HUES48 (cell line): ENCODE data around the gene ADGRB3.
"Not testable (repeated sequence)": the region's sequence is repeated elsewhere in the genome, so short reads cannot be mapped to it uniquely, and the experiment has no call there.

Experiments
- H3K27ac ChIP-seq: one replicate; pipeline ENCODE4 v1.7.0; 2013; ENCODE audit warnings: low read depth, low read length, inconsistent platforms
- H3K27me3 ChIP-seq: 2 replicates; pipeline ENCODE4 v1.6.1; 2013; ENCODE audit warnings: mild to moderate bottlenecking, low read length; ENCODE audit not compliant: control insufficient read depth, insufficient read depth
- H3K36me3 ChIP-seq: 2 replicates; pipeline ENCODE4 v1.6.1; 2013; ENCODE audit warnings: low read length; ENCODE audit not compliant: control insufficient read depth, insufficient read depth
- H3K4me1 ChIP-seq: 2 replicates; pipeline ENCODE4 v1.6.1; 2013; ENCODE audit warnings: mild to moderate bottlenecking, low read length; ENCODE audit not compliant: control insufficient read depth, insufficient read depth
- H3K4me3 ChIP-seq: 2 replicates; pipeline ENCODE4 v1.5.1; 2013; ENCODE audit warnings: mild to moderate bottlenecking, low read depth, low read length
- H3K9ac ChIP-seq: 2 replicates; pipeline ENCODE4 v1.6.1; 2013; ENCODE audit warnings: mild to moderate bottlenecking, low read depth, low read length, moderate library complexity
- H3K9me3 ChIP-seq: 2 replicates; pipeline ENCODE4 v1.6.1; 2013; ENCODE audit warnings: low read length; ENCODE audit not compliant: control insufficient read depth, insufficient read depth

The ADGRB3 gene

GRCh38 chr6:68673255-68673654, 38.2 kb downstream of the ADGRB3 start:
- Histone ChIP-seq H3K9me3 (no peaks in the 10 kb centered on the region), H3K27ac (no peak overlapping the region), H3K4me1 (no peaks in the 10 kb centered on the region), H3K9ac (no peak overlapping the region), H3K27me3 (no peaks in the 10 kb centered on the region), H3K4me3 (no peak overlapping the region), H3K36me3 (no peaks in the 10 kb centered on the region)

- Histone ChIP-seq H3K9me3 (no peaks in the 10 kb centered on the region), H3K4me1 (no peaks in the 10 kb centered on the region), H3K27ac (no peak overlapping the region), H3K27me3 (no peaks in the 10 kb centered on the region), H3K9ac (no peak overlapping the region), H3K4me3 (no peak overlapping the region), H3K36me3 (no peaks in the 10 kb centered on the region)
Measured at GRCh38 chr6:68675548-68675947, 40.5 kb downstream of the ADGRB3 start.

- not testable (repeated sequence) for H3K27ac ChIP-seq, H3K9me3 ChIP-seq, H3K4me1 ChIP-seq, H3K36me3 ChIP-seq, H3K4me3 ChIP-seq, H3K9ac ChIP-seq, H3K27me3 ChIP-seq
Measured at GRCh38 chr6:68676094-68676493, 41.0 kb downstream of the ADGRB3 start.

GRCh38 chr6:68677058-68677457, 42.0 kb downstream of the ADGRB3 start:
- H3K9ac ChIP-seq = no peak overlapping the region
- no peaks in the 10 kb centered on the region for H3K36me3 ChIP-seq
- H3K27ac ChIP-seq = no peak overlapping the region
- H3K4me3 ChIP-seq = no peak overlapping the region
- H3K9me3 ChIP-seq = no peaks in the 10 kb centered on the region
- H3K4me1 ChIP-seq = no peaks in the 10 kb centered on the region
- no peaks in the 10 kb centered on the region for H3K27me3 ChIP-seq

GRCh38 chr6:68679399-68679798, 44.3 kb downstream of the ADGRB3 start:
- H3K27ac ChIP-seq = no peak overlapping the region
- H3K9ac ChIP-seq = no peak overlapping the region
- no peak overlapping the region for H3K4me3 ChIP-seq
- H3K9me3 ChIP-seq = no peaks in the 10 kb centered on the region
- no peaks in the 10 kb centered on the region for H3K36me3 ChIP-seq
- H3K27me3 ChIP-seq = no peaks in the 10 kb centered on the region
- H3K4me1 ChIP-seq = no peaks in the 10 kb centered on the region

GRCh38 chr6:68680264-68680663, 45.2 kb downstream of the ADGRB3 start:
- H3K36me3 ChIP-seq = no peaks in the 10 kb centered on the region
- H3K27me3 ChIP-seq = no peaks in the 10 kb centered on the region
- H3K4me3 ChIP-seq = no peak overlapping the region
- no peaks in the 10 kb centered on the region for H3K4me1 ChIP-seq
- no peak overlapping the region for H3K9ac ChIP-seq
- H3K9me3 ChIP-seq = no peaks in the 10 kb centered on the region
- no peak overlapping the region for H3K27ac ChIP-seq

GRCh38 chr6:68689910-68690309, 54.8 kb downstream of the ADGRB3 start:
- no peak overlapping the region for H3K27ac ChIP-seq

GRCh38 chr6:68691120-68691519, 56.0 kb downstream of the ADGRB3 start:
- Histone ChIP-seq H3K27me3 (no peaks in the 10 kb centered on the region), H3K9me3 (no peaks in the 10 kb centered on the region), H3K9ac (no peak overlapping the region), H3K36me3 (no peaks in the 10 kb centered on the region), H3K27ac (no peak overlapping the region), H3K4me1 (peaks cover 7% of the 10 kb centered on the region), H3K4me3 (no peak overlapping the region)

More at GRCh38 chr6:68689910-68690309, 54.8 kb downstream of the ADGRB3 start:
- Histone ChIP-seq H3K9me3 (no peaks in the 10 kb centered on the region), H3K4me1 (peaks cover 7% of the 10 kb centered on the region), H3K9ac (no peak overlapping the region), H3K36me3 (no peaks in the 10 kb centered on the region), H3K27me3 (no peaks in the 10 kb centered on the region), H3K4me3 (no peak overlapping the region)

- H3K27me3 ChIP-seq = no peaks in the 10 kb centered on the region
- H3K9ac ChIP-seq = no peak overlapping the region
- H3K9me3 ChIP-seq = no peaks in the 10 kb centered on the region
- H3K4me3 ChIP-seq = no peak overlapping the region
- no peak overlapping the region for H3K27ac ChIP-seq
- H3K4me1 ChIP-seq = peaks cover 7% of the 10 kb centered on the region
- no peaks in the 10 kb centered on the region for H3K36me3 ChIP-seq
Measured at GRCh38 chr6:68693271-68693670, 58.2 kb downstream of the ADGRB3 start.

- Histone ChIP-seq H3K27ac (no peak overlapping the region), H3K9me3 (no peaks in the 10 kb centered on the region), H3K4me1 (peaks cover 4% of the 10 kb centered on the region), H3K36me3 (no peaks in the 10 kb centered on the region), H3K4me3 (no peak overlapping the region), H3K27me3 (no peaks in the 10 kb centered on the region), H3K9ac (no peak overlapping the region)
Measured at GRCh38 chr6:68695403-68695802, 60.3 kb downstream of the ADGRB3 start.

GRCh38 chr6:68695838-68696237, 60.8 kb downstream of the ADGRB3 start:
- no peak overlapping the region for H3K9ac ChIP-seq
- no peak overlapping the region for H3K27ac ChIP-seq
- no peak overlapping the region for H3K4me3 ChIP-seq
- H3K36me3 ChIP-seq = no peaks in the 10 kb centered on the region
- H3K4me1 ChIP-seq = peaks cover 4% of the 10 kb centered on the region
- no peaks in the 10 kb centered on the region for H3K9me3 ChIP-seq
- no peaks in the 10 kb centered on the region for H3K27me3 ChIP-seq

GRCh38 chr6:68697394-68697793, 62.3 kb downstream of the ADGRB3 start:
- Histone ChIP-seq H3K4me1 (no peaks in the 10 kb centered on the region), H3K4me3 (no peak overlapping the region), H3K9ac (no peak overlapping the region), H3K36me3 (no peaks in the 10 kb centered on the region), H3K27me3 (no peaks in the 10 kb centered on the region), H3K9me3 (no peaks in the 10 kb centered on the region), H3K27ac (no peak overlapping the region)
